Raji (cell line): ENCODE data around the gene H3-3A.

ENCODE experiments used
- POLR2A ChIP-seq: IDR thresholded peaks from 2 replicates; pipeline ENCODE4 v1.6.1; 2011; ENCODE audit warnings: low read depth, low read length, control low read depth; ENCODE audit not compliant: insufficient read depth

The H3-3A gene

GRCh38 chr1:226062558-226063223 is at the start of gene H3-3A:
Gene H3-3A, plus strand, starts transcription at chr1:226062716. Its CDS starts 1,636 bp downstream, at chr1:226064352.
- peak; percentile 86 for TF ChIP-seq POLR2A

GRCh38 chr1:226017070-226017469 is 45.4 kb upstream of the H3-3A start:
- TF ChIP-seq POLR2A, result no peak

DNA sequence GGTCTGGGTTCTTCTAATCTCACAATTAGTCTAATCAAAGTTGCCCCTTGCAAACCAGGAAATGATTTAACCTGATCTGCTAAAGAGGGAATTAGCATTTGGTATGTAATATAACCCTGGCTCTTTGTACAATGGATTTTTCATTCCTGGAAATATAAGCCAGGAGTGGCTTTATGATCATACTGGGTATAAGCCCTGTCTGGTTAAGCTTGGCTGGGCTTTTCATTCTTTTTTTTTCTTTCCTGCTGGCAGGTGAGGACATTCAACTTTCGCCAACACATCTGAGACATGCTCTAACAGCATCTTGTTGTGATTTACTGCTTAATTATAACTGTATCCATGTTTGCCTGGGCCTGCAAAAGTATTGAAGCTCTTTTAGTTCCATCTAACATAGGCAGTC is 42.9 kb upstream of the H3-3A start:
- no peak for TF ChIP-seq POLR2A

DNA sequence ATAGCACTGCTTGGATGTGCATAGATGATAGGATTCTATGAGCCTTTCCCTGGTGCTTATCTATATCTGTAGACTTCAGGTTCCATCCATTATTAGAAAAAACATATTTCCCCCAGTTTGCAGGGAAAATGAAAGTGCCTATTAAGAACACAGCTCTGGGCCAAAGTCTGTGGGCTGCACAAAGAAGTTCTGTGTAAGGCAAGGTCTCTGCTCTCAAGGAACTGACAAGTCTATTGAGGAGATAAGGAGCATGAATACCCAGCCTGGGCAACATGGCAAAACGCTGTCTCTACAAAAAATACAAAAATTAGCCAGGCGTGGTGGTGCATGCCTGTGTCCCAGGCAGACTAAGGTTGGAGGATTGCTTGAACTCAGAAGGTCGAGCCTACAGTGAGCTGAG is 41.1 kb upstream of the H3-3A start:
- TF ChIP-seq POLR2A, result no peak

- TF ChIP-seq POLR2A, result no peak
Measured at GRCh38 chr1:226021801-226022200, 40.7 kb upstream of the H3-3A start.

DNA sequence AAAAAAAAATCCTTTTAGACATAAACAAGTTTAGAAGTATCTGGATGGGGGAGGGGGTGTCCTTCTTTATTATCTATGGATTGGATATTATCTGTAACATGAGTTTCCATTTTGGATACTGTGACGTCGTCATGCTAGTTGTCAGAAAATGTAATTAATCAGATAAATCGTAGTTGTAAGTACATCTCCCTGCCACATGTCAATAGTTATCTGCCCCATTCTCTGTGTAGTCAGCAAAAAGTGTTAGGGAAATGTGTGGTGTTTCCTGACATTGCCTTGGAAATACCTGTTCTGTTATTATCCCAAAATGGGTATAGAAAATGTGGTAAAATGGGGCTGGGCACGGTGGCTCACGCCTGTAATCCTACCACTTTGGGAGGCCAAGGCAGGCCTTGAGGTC is 38.8 kb upstream of the H3-3A start:
- TF ChIP-seq POLR2A, result no peak

- no peak for TF ChIP-seq POLR2A
Measured at GRCh38 chr1:226026833-226027232, 35.7 kb upstream of the H3-3A start.

GRCh38 chr1:226027538-226028217 is 34.8 kb upstream of the H3-3A start:
- no peak for TF ChIP-seq POLR2A

DNA sequence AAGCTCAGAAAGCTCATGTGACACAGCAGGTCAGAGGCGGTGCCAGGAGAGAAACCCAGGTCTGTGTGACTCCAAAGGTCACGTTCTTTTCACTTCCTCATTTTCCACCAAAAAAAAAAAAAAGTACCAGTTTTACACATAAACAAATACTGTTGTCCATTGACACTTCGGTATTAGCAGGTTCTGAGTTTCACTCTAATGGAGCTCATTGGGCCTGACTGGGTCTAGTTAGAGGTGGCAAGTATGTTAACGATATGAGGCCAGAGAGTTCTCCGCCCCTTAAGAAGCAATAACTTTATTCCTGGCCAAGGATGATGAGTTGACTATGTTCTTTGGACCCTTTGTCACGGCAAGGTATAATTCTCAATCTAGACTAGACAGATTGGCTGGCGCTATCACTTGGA is 33.4 kb upstream of the H3-3A start:
- no peak for TF ChIP-seq POLR2A

DNA sequence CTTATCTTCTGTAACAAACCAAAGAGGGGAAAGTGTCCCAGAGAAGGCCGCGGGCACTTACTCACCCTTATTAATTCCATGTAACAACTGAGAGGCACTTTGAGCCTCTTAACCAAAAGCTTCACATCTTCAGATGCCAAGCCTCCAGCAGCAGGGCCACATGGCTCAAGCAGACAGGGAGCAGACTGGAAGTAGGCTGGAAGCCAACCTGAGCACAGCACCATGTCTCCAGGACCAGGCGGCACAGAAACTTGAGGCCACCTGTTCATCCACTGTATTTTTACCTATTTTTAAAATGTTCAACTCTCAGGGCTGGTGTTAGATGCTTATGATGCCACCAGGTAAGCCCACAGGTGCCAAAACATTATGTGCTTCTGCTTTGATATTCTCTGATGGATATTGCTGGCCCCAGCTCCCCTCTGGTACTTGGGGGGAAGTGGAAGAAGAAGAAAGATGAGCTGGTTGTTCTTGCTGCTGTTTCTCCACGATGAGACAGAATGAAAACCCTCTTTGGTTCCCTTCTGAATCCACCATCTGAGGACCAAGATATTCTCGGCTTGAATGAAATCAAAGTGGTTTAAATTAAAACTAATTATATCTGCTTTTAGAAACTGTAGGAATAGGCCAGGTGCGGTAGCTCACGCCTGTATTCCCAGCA is 32.8 kb upstream of the H3-3A start:
- no peak for TF ChIP-seq POLR2A

DNA sequence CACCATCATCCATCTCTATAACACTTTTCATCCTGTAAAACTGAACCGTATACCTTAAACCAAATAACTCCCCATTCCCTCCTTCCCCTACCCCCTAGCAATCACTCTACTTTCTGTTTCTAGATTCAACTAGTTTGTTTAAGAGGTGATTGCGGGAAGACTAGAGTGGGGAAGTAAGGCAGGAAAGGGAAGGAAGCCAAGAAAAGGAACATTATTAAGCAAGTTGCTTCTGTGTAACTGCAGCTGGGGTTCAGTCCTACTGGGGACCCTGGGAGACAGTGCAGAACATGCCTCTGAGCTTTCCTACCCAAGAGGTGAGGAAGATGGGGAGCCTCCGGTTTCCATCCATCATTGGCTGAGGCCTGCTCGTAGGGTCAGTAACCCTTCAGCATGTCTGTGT is 28.9 kb upstream of the H3-3A start:
- TF ChIP-seq POLR2A, result no peak

GRCh38 chr1:226033991-226034390 is 28.5 kb upstream of the H3-3A start:
- TF ChIP-seq POLR2A, result no peak

- TF ChIP-seq POLR2A, result no peak
Measured at GRCh38 chr1:226034482-226034881, 28.0 kb upstream of the H3-3A start.

DNA sequence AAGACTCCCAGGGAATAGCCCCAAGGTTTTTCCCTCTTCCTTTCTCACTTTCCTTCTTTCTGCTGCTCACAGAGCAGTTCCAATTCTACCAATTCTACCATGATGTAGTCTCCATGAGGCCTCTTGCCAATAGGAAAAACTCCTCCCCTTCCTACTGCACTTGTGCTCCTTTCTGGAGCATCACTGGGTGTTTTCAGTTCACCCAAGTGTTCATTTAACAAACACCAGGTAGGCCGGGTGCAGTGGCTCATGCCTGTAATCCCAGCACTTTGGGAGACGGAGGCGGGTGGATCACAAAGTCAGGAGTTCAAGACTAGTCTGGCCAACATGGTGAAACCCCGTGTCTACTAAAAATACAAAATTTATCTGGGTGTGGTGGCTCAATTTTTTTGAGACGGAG is 26.6 kb upstream of the H3-3A start:
- TF ChIP-seq POLR2A, result no peak

GRCh38 chr1:226038661-226039060 is 23.9 kb upstream of the H3-3A start:
- no peak for TF ChIP-seq POLR2A

GRCh38 chr1:226041419-226041818 is 21.1 kb upstream of the H3-3A start:
- TF ChIP-seq POLR2A, result no peak

DNA sequence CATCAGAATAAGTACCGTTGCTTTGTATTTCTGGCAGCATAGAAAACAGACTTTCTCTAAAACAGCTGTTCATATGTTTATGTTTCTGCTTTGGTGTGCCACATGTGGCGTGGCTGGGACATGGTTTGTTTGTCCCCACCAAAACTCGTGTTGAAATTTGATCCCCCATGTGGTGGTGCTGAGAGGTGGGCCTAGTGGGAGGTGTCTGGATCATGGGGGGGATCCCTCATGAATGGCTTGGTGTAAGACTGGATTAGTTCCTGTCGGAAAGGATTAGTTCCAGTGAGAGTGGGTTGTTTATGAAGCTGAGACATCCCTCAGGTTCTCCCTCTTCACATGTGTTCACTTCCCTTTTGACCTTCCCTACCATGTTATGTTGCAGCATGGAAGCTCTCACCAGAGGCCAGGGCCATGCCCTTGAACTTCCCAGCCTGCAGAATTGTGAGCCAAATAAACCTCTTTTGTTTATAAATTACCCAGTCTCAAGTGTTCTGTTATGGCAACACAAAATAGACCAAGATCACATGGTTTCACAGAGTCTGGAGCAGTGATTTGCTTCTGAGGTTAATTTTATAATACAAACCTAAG is 17.9 kb upstream of the H3-3A start:
- no peak for TF ChIP-seq POLR2A

DNA sequence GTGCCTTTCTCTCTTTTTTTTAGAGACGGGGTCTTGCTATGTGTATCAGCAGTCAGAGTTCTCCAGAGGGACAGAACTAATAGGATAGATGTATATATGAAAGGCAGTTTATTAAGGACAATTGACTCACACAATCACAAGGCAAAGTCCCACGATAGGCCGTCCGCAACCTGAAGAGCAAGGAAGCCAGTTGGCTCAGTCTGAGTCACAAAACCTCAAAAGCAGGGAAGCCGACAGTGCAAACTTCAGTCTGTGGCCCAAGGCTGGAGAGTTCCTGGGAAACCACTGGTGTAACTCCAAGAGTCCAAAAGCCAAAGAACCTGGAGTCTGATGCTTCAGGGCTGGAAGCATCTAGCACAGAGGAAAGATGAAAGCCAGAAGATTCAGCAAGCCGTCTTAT is 16.3 kb upstream of the H3-3A start:
- no peak for TF ChIP-seq POLR2A
